Fibroblast of lung (primary cell): Measurements from ENCODE around the gene NHERF2.

Source experiments
- CTCF ChIP-seq, 2 donors: IDR thresholded peaks in 1 of 2; conservative IDR thresholded peaks in 1 of 2; 1 replicate in 1 of 2; 2 replicates in 1 of 2; pipeline ENCODE4 v1.5.1; 2011 to 2012; ENCODE audit warnings: low read length in 2 of 2, control low read depth in 1 of 2, inconsistent platforms in 1 of 2, low read depth in 1 of 2, mild to moderate bottlenecking in 1 of 2
- EZH2 ChIP-seq: IDR thresholded peaks from 2 replicates; pipeline ENCODE4 v1.5.1; 2012; ENCODE audit warnings: low read length, control low read depth, mild to moderate bottlenecking; ENCODE audit errors: missing control alignments

- no peak for TF ChIP-seq CTCF (conservative IDR thresholded peaks at IDR 0.05 in 1 of 2, IDR thresholded peaks at IDR 0.05 in 1 of 2; ENCODE audit: low read depth in 1 of 2, low read length in 2 of 2)
- TF ChIP-seq EZH2, result no peak
Observed at GRCh38 chr16:2061526-2061925, 34.8 kb downstream of the NHERF2 start.
